HG02981 (cell line): ENCODE data around the gene ALPI.

ENCODE experiments used
- ATAC-seq: cut with Tn5 transposase; IDR thresholded peaks from one replicate; pipeline ENCODE4 v1.9.1; 2021; ENCODE audit warnings: mild to moderate bottlenecking, moderate library complexity; ENCODE audit not compliant: unreplicated experiment

ALPI gene

DNA sequence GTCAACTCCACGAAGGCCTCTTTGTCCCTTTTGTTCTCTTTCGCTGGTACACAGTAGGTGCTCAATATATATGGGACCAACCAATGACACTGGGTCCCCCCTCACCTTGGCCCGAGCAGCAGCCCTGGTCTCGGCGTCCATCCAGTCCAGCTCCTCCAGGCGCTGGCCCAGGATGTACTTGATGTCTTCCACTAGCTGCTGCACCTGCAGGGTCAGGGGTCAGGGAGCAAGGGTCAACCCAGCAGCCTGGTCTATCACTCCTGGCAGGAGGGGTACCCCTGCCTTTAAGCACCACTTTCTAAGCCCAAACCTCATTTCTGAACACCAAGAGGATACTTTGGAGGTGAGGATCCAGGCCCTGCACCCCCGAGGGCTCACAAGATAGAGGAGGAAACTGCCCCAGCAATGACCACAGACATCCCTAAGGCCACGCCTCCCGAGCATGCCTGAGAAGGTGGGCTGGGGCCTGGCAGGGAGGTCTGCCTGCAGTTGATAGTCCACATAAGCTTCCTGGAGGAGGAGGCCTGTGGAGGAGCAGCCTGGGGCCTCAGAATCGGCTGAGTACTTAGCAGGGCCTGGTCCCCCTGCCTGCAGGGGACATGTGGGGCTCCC lies 27.5 kb downstream of the ALPI start:
- no peak for ATAC-seq

DNA sequence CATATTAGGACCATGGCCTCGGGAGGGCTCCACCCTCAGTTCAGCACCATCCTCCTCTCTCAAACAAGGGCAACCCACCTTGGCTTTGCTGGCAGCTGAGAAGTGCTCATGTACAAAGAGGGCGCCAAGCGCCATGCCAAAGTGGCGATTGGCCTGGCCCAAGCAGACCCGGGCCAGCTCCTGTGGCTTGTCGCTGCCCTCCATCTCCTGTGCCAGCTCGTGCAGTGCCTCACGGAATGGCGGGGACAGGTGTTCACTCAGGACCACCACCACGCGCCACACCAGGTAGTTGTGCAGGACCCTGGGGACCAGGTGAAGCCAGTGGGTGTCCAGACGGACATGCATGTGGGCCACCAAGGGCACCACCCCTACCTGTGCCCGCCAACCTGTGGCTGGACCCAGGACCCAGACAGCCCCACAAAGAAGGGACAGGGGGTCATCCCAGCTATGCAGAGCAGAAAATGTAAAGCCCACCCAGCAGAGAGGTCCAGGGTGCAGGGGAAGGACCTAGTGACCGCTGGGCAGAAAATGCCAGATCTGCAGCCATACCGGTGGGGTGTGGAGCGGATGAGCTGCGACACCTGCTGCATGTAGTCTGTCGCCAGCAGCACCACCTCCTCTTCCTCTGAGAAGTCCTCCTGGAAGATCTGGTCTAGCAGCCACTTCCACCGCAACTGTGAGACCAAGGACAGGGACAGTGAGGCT lies 28.1 kb downstream of the ALPI start:
- no peak for ATAC-seq

- ATAC-seq: no peak
These were observed 28.8 kb downstream of the ALPI start for GRCh38 chr2:232484628-232485347.

DNA sequence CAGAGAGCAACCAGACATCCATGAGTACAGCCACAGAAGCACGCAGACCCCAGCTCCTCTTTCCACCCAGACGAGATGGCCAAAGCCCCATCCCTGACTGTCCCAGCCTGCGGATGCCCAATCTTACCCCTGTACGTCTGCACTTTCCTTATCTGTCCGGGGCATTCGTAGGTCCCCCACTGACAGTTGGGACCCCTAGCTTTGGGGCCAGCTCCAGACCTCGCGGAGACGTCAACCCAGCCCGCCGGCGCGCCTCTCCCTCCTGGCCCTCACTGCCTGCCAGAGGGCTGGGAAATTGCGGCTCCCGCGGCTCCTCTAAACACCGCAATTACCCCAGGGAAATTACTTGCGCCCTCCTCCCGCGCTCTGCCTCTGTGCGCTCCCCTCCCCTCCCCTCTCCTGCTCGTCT lies 29.4 kb downstream of the ALPI start:
- no peak for ATAC-seq

DNA sequence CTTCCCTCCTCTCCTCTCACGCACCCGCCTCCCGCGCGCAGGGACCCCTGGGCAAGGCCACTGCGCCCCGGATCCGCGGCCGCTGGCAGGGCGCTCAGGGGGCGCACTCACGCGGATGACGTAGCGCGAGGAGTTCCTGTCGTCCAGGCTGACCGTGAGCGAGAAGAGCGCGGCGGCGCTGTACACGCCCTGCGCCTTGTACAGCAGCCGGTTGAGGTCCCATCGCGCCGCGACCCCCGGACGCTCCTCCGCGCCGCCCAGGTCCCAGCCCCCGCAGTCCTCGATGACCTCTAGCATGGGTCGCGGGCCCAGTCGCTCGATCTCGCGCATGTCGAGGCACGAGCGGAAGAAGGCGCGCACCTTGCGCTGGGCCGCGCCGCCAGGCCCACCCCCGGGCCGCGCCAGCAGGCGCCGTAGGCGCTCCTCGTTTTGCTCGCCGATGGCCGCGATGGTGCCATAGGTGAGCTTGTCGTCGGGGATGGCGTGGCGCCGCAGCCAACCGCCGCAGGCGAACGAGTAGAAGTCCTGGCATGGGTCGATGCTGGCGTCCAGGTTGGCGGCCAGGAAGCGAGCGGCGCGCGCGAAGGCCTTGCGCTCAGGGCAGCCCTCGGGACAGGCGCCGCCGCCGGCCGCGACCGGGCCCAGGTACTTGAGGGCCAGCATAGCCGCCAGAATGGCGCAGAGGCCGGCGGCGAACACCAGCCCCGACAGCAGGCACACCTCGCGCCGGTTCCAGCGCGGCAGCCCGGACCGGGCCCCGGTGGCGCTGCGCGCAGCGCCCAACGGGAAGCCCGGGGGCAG lies 30.0 kb downstream of the ALPI start:
- ATAC-seq: no peak

DNA sequence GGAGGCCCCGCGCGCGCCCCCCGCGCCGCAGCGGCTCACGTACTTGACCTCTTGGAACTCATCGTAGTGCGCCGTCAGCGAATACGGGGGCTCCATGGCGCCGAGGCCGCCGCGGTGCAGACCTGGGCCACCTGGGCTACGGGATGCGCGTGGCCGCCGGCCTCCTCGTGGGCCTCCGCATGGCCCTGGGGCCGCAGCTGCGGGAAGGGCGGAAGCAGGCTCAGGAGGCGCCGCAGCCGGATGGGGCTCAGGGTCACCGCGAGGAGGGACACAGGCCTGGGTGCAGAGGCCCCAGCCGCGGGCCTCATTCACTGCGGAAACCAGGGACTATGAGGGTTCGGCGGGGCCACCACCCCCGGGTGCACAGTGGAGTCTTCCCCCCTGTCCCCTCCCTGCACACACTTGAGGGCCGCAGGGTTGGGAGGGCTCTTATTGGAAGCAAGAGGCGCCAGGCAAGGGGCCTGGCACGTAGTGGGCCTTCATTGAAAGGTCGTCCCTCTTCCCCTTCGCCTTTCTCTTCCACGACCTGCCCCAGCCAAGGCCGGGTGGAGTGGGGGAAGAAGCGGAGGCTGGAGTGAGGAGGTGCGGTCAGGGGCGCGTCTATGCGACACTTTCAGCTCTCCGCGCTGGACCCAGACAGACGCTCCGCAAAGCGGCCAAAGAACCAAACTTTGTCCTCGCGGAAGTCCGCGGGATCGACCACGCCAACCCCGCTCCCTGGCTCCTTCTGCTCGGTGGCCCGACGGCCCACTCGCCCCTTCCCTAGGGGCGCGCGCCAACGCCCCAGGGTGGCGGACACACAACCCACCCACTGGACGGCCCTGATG lies 30.8 kb downstream of the ALPI start:
- ATAC-seq: no peak

GRCh38 chr2:232487385-232488096 lies 31.6 kb downstream of the ALPI start, which contains the start of gene ECEL1:
Gene ECEL1 (minus strand): TSS chr2:232487834. CDS start chr2:232486653, 1,181 bp downstream.
- ATAC-seq: no peak

DNA sequence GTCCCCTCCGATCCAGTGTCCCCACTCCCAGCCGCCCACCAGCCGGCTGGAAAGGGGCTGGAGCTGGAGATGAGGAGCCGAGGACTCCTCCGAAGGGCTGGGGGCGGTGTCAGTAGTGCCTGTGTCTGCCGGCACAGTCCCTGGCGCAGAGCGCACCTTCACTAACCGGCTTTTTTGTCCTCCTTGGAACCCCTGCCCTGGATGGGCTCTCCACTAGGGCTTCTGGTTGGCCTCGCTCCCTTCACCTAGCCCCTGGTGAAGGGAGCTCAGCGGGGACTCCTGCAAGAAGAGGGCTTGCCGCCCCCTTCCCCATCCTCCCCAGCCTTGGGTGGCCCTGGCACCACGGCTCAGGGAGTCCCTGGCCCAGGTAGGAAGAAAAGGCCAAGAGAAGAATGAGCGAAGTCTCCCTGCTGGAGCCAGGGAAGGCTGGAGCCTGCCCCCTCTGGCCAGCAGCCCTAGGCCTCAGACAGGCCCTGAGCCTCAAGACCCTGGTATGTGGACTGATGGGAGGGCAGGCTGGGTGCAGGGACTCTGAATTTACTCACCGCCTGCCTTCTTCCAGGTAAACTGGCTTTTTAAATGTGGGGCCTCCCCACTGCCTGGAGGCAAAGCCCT lies 32.3 kb downstream of the ALPI start:
- no peak for ATAC-seq

DNA sequence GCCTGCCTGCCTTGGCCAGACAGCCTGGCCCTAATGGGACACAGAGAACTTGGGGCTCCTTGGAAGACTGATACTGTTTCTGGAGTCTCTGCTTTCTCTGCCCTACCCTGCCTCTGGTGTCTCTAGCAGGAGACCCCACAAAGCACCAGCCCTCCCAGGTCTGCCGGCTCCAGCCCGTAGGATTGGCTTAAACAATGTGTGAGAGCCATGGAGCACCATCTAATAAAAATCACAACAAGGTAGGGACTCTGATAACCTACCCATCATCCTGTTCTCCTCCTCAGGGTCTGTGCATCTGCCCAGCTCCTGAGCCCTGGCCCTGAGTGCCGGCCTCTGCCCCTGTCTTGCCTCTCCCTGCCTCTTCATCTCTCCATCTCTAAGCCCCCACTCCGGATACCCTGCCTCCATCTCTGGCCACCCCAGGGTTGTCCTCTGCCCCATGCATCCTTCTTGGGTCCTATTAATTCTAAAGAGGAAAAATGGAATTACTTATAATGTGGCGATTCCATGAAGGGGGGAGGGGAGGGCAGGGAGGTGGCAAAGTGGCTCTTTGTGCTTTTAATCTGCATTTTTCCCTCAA lies 32.9 kb downstream of the ALPI start:
- no peak for ATAC-seq

DNA sequence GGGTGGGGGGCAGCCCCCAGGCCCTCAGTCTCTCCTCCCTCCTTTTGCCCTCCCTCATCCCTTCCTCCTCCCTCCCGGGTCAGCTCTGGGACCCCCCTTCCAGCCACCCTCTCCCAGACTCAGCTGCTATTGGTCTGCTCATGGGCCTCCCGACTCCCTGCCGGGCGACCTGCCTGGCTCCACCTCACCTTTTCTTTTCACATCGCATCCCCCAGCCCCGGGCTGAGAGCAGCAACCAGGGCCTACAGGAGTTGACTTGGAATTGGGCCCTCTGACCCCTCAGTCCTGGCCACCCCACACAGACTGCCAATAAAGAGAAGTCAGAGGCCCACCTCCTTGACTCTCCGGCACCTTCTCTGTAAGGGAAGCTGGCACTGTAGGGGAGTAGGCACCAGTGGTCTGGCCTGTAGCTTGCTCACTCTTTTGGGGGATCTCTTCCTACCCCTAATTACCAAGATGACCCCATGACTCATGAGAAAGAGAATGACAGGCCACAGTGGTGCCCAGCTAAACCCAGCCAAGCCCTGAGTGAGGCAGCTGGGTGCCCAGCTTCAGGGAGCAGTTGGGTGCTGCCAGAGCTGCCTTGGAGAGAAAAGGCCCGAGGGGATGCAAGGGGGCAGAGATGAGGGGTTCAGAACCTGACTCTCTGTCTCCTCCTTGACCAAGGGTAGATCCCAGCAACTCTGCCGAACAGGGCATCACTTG lies 33.7 kb downstream of the ALPI start:
- no peak for ATAC-seq

DNA sequence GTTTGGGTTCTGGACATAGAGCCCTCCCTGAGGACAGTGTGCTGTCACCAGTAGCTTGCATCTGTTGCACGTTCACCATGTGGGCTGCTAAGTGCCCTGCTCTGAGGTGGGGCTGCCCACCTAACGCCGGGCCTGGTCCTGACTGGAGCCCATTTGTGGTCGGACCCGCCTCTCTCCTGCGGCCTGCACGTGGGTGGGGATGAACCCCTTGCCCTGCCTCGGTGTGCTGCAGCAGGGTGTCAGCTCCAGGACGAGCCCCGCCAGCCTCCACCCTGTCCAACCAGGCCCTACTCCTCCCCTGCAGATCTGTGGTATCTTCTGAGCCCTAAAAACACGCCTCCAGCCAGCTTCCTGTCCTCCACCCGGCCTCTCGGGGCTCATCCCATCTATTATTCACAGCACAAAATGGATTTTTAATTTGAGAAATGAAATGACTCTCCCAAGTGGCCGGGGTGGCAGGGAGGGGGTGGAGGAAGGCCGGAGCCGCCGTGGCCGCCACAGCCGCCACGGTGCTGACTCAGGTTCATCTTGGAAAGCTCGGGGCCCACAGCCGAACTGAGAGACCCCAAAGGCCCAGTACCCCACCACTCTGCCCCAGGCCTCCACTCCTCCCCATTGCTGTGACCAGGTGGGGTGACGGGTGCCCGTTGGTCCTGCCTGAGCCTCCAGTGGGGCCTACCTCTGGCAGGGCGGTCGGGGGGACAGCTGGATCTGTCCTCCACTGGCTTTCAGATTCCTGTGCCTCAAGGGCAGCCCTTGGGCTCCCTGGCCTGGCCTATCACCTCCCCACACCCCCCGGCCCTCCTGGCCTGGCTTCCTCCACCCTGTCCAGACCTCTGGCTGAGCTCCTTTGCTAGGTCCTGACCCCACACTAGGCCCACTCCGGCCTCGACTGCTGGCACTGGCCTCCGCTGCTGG lies 34.5 kb downstream of the ALPI start:
- ATAC-seq: no peak

GRCh38 chr2:232491139-232491780 lies 35.3 kb downstream of the ALPI start:
- ATAC-seq: no peak

DNA sequence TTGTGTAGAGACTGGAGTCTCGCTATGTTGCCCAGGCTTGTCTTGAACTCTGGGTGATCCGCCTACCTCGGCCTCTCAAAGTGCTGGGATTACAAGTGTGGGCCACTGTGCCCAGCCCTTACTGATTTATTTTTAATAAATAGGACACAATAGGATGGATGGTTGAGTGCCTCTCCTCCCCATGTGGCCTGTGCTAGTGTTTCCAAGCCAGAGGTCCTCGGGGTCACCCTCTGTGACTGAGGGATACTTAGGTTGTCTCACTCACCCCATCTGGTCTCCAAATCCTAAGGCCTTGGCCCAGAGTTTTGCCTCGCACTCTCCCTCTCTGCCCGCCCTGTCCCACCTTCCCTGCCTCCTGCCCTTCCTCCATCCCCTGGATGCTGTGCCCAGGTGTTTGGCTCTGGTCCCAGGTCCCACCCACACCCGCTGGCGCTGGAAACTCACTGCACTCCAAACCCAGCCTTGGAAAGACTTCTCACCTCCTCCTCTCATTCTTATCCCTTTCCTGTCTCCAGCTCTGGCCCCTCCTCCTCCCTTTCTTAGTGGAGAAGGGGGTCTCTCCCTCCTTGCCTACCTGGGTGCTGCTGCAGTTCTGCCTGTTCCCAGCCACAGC lies 36.4 kb downstream of the ALPI start:
- no peak for ATAC-seq

DNA sequence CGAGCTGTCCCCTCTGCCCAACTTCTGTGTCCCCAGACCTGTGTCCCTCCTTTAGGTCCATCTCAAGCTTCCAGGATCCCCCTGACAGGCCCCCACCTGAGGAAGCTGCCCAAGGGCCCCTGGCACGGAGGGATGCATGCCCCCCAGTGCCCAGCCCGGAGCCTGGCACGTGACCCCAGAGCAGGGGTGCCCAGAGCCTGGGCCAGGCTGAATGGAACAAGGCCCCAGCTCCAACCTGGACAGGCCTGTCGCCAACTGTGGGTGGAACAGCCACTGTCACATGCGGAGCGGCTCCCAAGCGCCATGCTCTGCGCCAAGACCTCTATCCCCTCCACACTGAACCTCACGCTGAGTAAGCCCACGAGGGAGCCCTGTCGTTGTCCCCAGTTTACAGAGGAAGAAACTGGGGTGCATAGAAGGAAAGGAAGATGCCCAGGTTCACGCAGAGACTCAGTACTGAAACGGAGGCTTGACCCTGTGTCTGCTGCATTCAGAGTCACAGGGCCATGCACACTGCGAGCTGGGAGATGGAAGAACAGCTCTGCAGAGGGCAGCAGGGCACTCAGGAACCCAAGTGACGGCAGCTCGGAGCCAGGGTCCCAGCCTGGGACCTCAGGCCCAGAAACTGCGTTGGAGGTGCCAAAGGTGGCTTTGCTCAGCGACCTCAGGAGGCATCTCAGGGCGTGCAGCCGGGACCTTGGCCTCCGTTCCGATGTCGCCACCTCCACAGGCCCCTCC lies 37.2 kb downstream of the ALPI start:
- no peak for ATAC-seq

GRCh38 chr2:232493701-232494474 lies 37.9 kb downstream of the ALPI start:
- no peak for ATAC-seq
